ENCODE results near the gene SPATA13. TPM values are rescaled to one million over a fixed set of nuclear protein-coding genes. Genes with fewer than 3 reads are reported as not detected.

SPATA13 gene
- total and polyA plus RNA-seq, 2 donors (not counting 3 experiments of a cell fraction or from before 2014, with no cell fraction given) = 6.6 to 12.9 TPM

DNA sequence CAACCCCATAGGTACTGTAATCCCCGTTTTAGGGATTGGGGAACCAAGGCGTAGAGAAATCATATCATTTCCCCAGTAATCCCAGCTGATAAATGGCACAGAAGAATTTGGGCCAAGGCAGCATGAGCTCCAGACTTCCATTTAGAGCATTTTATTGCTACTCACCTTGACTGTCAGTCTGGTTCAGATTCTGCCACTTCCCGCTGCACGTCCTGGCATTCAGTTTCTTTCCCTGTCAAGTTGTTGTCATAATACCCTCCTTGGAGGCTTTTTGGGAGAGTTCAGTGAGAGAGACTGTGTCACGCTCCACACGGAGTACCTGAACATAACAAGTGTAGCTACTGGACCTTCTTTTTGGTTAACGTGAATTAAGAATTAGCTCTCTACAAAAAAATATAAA lies 141.4 kb downstream of the SPATA13 start:
- TF ChIP-seq FOS (IDR thresholded peaks at IDR 0.05; ENCODE audit: borderline replicate concordance, insufficient read depth, low read length) = no peak
- TF ChIP-seq POLR2A (IDR thresholded peaks at IDR 0.05; ENCODE audit: low read depth, low read length) = no peak
- no peak for TF ChIP-seq JUN (IDR thresholded peaks at IDR 0.05; ENCODE audit: borderline replicate concordance, insufficient read depth, insufficient read length, low read depth)
- no peak for TF ChIP-seq POLR2AphosphoS5 (IDR thresholded peaks at IDR 0.05; ENCODE audit: insufficient read depth, low read depth, low read length)
- TF ChIP-seq GATA2 (IDR thresholded peaks at IDR 0.05; ENCODE audit: insufficient read depth, insufficient read length, low read depth, low read length) = no peak
- Histone ChIP-seq H3K4me2 (ENCODE audit: insufficient read depth, low read length) (no peak overlapping the region), H3K36me3 (ENCODE audit: control insufficient read depth in 2 of 2, extremely low read depth in 1 of 2, insufficient read depth in 2 of 2, low read length in 2 of 2) (peaks cover 0 to 2% of the 10 kb centered on the region in 2 experiments), H3K9me3 (replicated peaks; ENCODE audit: control insufficient read depth, insufficient read depth, low read length) (no peaks in the 10 kb centered on the region), H3K4me1 (ENCODE audit: control insufficient read depth, extremely low read depth, insufficient read depth, low read length) (peaks cover 2% of the 10 kb centered on the region), H3K9me1 (replicated peaks; ENCODE audit: control insufficient read depth, extremely low read depth, insufficient read depth, low read length) (no peaks in the 10 kb centered on the region), H3K79me2 (ENCODE audit: control insufficient read depth, insufficient read depth, low read length) (no peaks in the 10 kb centered on the region), H3K4me3 (replicated peaks in 1 of 3; ENCODE audit: insufficient read depth in 1 of 3, low read depth in 1 of 3, low read length in 3 of 3) (no peak overlapping the region), H3K27me3 (ENCODE audit: control insufficient read depth in 2 of 2, insufficient read depth in 2 of 2, low read length in 2 of 2) (no peaks in the 10 kb centered on the region), H2AFZ (ENCODE audit: low read depth, low read length) (no peak overlapping the region), H4K20me1 (replicated peaks; ENCODE audit: control insufficient read depth, extremely low read depth, insufficient read depth, low read length) (no peaks in the 10 kb centered on the region), H3K27ac (ENCODE audit: insufficient read depth, low read depth, low read length) (no peak overlapping the region), H3K9ac (replicated peaks; ENCODE audit: extremely low read depth, insufficient read depth, low read length) (no peak overlapping the region)
- FAIRE-seq = no peak
- ChIA-PET CTCF (interaction anchor here (0.8 to 1.0 kb wide), 2 partner anchors 12 to 73 kb away, joined by 3 to 4 read pairs; no protein-coding TSS in a partner anchor), POLR2A (no interaction called here)
- DNase-seq (ENCODE audit: low read depth, low spot score) = no peak
- no TSS peak for BruUV-seq (replicated peaks)
- intact Hi-C loops (cut with micrococcal nuclease) = no loop called here
- dilution Hi-C loops (cut with MboI; ENCODE audit: extremely low pct_ligation_motif_present, low sequenced_read_pairs) = no loop called here

DNA sequence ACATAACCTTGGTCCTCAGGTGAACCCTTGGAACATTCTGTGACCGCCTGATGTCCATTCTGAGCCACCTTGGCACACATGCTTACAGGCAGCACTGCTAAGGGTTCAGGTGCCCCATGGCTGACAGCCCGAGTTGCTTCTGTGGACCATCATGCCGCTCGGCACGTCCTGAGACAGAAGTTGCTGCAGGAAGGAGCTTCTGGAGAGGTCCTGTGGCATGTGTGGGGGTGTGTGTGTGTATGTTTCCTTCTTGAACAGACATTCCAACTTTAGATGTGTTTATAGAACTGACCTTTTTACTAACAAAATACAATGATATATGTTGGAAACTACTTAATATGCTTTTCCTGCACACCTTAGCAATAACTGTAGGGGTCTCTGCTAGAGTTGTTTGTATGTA lies 144.1 kb downstream of the SPATA13 start:
- BruUV-seq (replicated peaks) = no TSS peak
- H3K36me3 ChIP-seq (ENCODE audit: control insufficient read depth in 2 of 2, extremely low read depth in 1 of 2, insufficient read depth in 2 of 2, low read length in 2 of 2) = peaks cover 0 to 2% of the 10 kb centered on the region in 2 experiments
- dilution Hi-C loops (cut with MboI; ENCODE audit: extremely low pct_ligation_motif_present, low sequenced_read_pairs) (no loop called here), intact Hi-C loops (cut with micrococcal nuclease) (no loop called here)
- FAIRE-seq (no peak), DNase-seq (ENCODE audit: low read depth, low spot score) (no peak)
- no peak overlapping the region for H3K4me3 ChIP-seq (replicated peaks in 1 of 3; ENCODE audit: insufficient read depth in 1 of 3, low read depth in 1 of 3, low read length in 3 of 3)
- TF ChIP-seq JUN (IDR thresholded peaks at IDR 0.05; ENCODE audit: borderline replicate concordance, insufficient read depth, insufficient read length, low read depth) (no peak), GATA2 (IDR thresholded peaks at IDR 0.05; ENCODE audit: insufficient read depth, insufficient read length, low read depth, low read length) (no peak), POLR2AphosphoS5 (IDR thresholded peaks at IDR 0.05; ENCODE audit: insufficient read depth, low read depth, low read length) (no peak), EZH2 (IDR thresholded peaks at IDR 0.05; ENCODE audit: borderline replicate concordance, low read depth, low read length, severe bottlenecking) (no peak), MYC (IDR thresholded peaks at IDR 0.05; ENCODE audit: low read depth, low read length) (no peak), POLR2A (IDR thresholded peaks at IDR 0.05; ENCODE audit: low read depth, low read length) (no peak), FOS (IDR thresholded peaks at IDR 0.05; ENCODE audit: borderline replicate concordance, insufficient read depth, low read length) (no peak)
- TF ChIP-seq, protein P1, sequence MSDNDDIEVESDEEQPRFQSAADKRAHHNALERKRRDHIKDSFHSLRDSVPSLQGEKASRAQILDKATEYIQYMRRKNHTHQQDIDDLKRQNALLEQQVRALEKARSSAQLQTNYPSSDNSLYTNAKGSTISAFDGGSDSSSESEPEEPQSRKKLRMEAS (IDR thresholded peaks at IDR 0.05; ENCODE audit: insufficient read depth, insufficient read length) = no peak
- TF ChIP-seq, protein P2, sequence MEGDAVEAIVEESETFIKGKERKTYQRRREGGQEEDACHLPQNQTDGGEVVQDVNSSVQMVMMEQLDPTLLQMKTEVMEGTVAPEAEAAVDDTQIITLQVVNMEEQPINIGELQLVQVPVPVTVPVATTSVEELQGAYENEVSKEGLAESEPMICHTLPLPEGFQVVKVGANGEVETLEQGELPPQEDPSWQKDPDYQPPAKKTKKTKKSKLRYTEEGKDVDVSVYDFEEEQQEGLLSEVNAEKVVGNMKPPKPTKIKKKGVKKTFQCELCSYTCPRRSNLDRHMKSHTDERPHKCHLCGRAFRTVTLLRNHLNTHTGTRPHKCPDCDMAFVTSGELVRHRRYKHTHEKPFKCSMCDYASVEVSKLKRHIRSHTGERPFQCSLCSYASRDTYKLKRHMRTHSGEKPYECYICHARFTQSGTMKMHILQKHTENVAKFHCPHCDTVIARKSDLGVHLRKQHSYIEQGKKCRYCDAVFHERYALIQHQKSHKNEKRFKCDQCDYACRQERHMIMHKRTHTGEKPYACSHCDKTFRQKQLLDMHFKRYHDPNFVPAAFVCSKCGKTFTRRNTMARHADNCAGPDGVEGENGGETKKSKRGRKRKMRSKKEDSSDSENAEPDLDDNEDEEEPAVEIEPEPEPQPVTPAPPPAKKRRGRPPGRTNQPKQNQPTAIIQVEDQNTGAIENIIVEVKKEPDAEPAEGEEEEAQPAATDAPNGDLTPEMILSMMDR (IDR thresholded peaks at IDR 0.05; ENCODE audit: extremely low read depth in 1 of 2, insufficient read depth in 1 of 2, low read depth in 1 of 2, low read length in 2 of 2) = no peak
- ChIA-PET CTCF (no interaction called here), POLR2A (no interaction called here)
- H3K79me2 ChIP-seq (ENCODE audit: control insufficient read depth, insufficient read depth, low read length) = no peaks in the 10 kb centered on the region
- H4K20me1 ChIP-seq (replicated peaks; ENCODE audit: control insufficient read depth, extremely low read depth, insufficient read depth, low read length) = no peaks in the 10 kb centered on the region
- H3K4me2 ChIP-seq (ENCODE audit: insufficient read depth, low read length) = no peak overlapping the region
- no peak overlapping the region for H2AFZ ChIP-seq (ENCODE audit: low read depth, low read length)
- no peaks in the 10 kb centered on the region for H3K9me3 ChIP-seq (replicated peaks; ENCODE audit: control insufficient read depth, insufficient read depth, low read length)
- H3K4me1 ChIP-seq (ENCODE audit: control insufficient read depth, extremely low read depth, insufficient read depth, low read length) = peaks cover 2% of the 10 kb centered on the region
- H3K9me1 ChIP-seq (replicated peaks; ENCODE audit: control insufficient read depth, extremely low read depth, insufficient read depth, low read length) = no peaks in the 10 kb centered on the region
- H3K9ac ChIP-seq (replicated peaks; ENCODE audit: extremely low read depth, insufficient read depth, low read length) = no peak overlapping the region
- H3K27me3 ChIP-seq (ENCODE audit: control insufficient read depth in 2 of 2, insufficient read depth in 2 of 2, low read length in 2 of 2) = no peaks in the 10 kb centered on the region
- H3K27ac ChIP-seq (ENCODE audit: insufficient read depth, low read depth, low read length) = no peak overlapping the region

Data from endothelial cell of umbilical vein (primary cell).